HEK293 (cell line): ENCODE data around the gene MRGPRE.

ENCODE experiments used
- KLF1 ChIP-seq: fragments of 450-650 bp; formaldehyde crosslinking; IDR thresholded peaks from 2 replicates; pipeline ENCODE4 v1.5.1; 2016; ENCODE audit warnings: missing biosample characterization, missing genetic modification characterization
- SP2 ChIP-seq: fragments of 450-650 bp; formaldehyde crosslinking; IDR thresholded peaks from 2 replicates; pipeline ENCODE4 v1.5.1; 2016; ENCODE audit warnings: missing biosample characterization, missing genetic modification characterization
- ZBTB11 ChIP-seq: fragments of 450-650 bp; formaldehyde crosslinking; conservative IDR thresholded peaks from 2 replicates; pipeline ENCODE4 v1.5.1; 2016; ENCODE audit warnings: low read depth, missing biosample characterization, missing genetic modification characterization
- ZNF121 ChIP-seq: fragments of 450-650 bp; formaldehyde crosslinking; IDR thresholded peaks from 2 replicates; pipeline ENCODE4 v1.5.1; 2016; ENCODE audit warnings: missing biosample characterization, missing genetic modification characterization
- ZNF169 ChIP-seq: fragments of 450-650 bp; formaldehyde crosslinking; IDR thresholded peaks from 2 replicates; pipeline ENCODE4 v1.5.1; 2016; ENCODE audit warnings: missing biosample characterization, missing genetic modification characterization
- ZNF274 ChIP-seq, 2 experiments: fragments of 200-500 bp in 1 of 2; fragments of 450-650 bp in 1 of 2; sonication (Bioruptor generic) in 1 of 2; formaldehyde crosslinking in 1 of 2; IDR thresholded peaks; 2 replicates each; pipeline versions ENCODE4 v1.5.1 to v1.6.1; 2014 to 2016; ENCODE audit warnings: borderline replicate concordance in 1 of 2, inconsistent platforms in 1 of 2, low read length in 1 of 2, missing biosample characterization in 1 of 2, missing genetic modification characterization in 1 of 2
- ZNF394 ChIP-seq: fragments of 450-650 bp; formaldehyde crosslinking; IDR thresholded peaks from 2 replicates; pipeline ENCODE4 v1.5.1; 2016; ENCODE audit warnings: missing biosample characterization, missing genetic modification characterization, mild to moderate bottlenecking, moderate library complexity, borderline replicate concordance
- TF ChIP-seq, protein P1 (sequence below): fragments of 450-650 bp; formaldehyde crosslinking; IDR thresholded peaks from 2 replicates; pipeline ENCODE4 v1.5.1; 2016; ENCODE audit warnings: missing biosample characterization, missing genetic modification characterization
- TF ChIP-seq, protein P2 (sequence below): fragments of 450-650 bp; formaldehyde crosslinking; IDR thresholded peaks from 2 replicates; pipeline ENCODE4 v1.5.1; 2016; ENCODE audit warnings: missing biosample characterization, missing genetic modification characterization

- TF ChIP-seq, protein P1, sequence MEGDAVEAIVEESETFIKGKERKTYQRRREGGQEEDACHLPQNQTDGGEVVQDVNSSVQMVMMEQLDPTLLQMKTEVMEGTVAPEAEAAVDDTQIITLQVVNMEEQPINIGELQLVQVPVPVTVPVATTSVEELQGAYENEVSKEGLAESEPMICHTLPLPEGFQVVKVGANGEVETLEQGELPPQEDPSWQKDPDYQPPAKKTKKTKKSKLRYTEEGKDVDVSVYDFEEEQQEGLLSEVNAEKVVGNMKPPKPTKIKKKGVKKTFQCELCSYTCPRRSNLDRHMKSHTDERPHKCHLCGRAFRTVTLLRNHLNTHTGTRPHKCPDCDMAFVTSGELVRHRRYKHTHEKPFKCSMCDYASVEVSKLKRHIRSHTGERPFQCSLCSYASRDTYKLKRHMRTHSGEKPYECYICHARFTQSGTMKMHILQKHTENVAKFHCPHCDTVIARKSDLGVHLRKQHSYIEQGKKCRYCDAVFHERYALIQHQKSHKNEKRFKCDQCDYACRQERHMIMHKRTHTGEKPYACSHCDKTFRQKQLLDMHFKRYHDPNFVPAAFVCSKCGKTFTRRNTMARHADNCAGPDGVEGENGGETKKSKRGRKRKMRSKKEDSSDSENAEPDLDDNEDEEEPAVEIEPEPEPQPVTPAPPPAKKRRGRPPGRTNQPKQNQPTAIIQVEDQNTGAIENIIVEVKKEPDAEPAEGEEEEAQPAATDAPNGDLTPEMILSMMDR = no peak
- no peak for TF ChIP-seq KLF1
- no peak for TF ChIP-seq ZNF274 (IDR thresholded peaks at IDR 0.05; ENCODE audit: low read length)
- TF ChIP-seq ZNF274 (tag by site-specific recombination; IDR thresholded peaks at IDR 0.05; ENCODE audit: borderline replicate concordance) = no peak
- TF ChIP-seq, protein P2, sequence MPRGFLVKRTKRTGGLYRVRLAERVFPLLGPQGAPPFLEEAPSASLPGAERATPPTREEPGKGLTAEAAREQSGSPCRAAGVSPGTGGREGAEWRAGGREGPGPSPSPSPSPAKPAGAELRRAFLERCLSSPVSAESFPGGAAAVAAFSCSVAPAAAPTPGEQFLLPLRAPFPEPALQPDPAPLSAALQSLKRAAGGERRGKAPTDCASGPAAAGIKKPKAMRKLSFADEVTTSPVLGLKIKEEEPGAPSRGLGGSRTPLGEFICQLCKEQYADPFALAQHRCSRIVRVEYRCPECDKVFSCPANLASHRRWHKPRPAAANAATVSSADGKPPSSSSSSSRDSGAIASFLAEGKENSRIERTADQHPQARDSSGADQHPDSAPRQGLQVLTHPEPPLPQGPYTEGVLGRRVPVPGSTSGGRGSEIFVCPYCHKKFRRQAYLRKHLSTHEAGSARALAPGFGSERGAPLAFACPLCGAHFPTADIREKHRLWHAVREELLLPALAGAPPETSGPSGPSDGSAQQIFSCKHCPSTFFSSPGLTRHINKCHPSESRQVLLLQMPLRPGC (tag by site-specific recombination) = no peak
- no peak for TF ChIP-seq ZNF394 (tag by site-specific recombination)
- no peak for TF ChIP-seq ZNF121 (tag by site-specific recombination)
- no peak for TF ChIP-seq SP2 (tag by site-specific recombination)
- no peak for TF ChIP-seq ZBTB11 (tag by site-specific recombination)
- TF ChIP-seq ZNF169 = no peak
Measured at GRCh38 chr11:3177931-3178330, 54.3 kb downstream of the MRGPRE start.
